NB4 (cell line): ENCODE data around the gene SLC5A2.

ENCODE experiments used
- MYC ChIP-seq: IDR thresholded peaks from 2 replicates; pipeline ENCODE4 v1.6.1; 2011; ENCODE audit warnings: low read depth, low read length
- POLR2A ChIP-seq: IDR thresholded peaks from 2 replicates; pipeline ENCODE4 v1.6.1; 2011; ENCODE audit warnings: mild to moderate bottlenecking; ENCODE audit not compliant: insufficient read length; ENCODE audit errors: extremely low read depth
- TF ChIP-seq, protein P1 (sequence below): IDR thresholded peaks from one replicate; pipeline ENCODE4 v1.5.1; 2012; ENCODE audit warnings: low read depth, low read length

DNA sequence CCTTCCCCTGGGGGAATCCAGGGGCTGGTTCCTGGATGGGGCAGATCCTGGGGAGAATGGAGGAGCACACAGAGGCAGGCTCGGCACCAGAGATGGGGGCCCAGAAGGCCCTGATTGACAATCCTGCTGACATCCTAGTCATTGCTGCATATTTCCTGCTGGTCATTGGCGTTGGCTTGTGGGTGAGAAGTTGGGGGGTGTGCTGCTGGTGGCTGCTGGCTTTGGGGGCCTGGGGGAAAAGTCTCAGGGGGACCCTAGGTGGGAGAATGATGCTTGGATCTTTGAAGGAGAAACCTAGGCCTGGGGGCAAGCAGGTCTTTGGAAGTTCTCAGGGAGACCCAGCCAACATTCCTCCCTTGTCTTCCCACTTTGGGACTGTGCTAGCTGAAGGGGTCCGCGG lies at the start of gene SLC5A2:
- no peak for TF ChIP-seq POLR2A
- TF ChIP-seq, protein P1, sequence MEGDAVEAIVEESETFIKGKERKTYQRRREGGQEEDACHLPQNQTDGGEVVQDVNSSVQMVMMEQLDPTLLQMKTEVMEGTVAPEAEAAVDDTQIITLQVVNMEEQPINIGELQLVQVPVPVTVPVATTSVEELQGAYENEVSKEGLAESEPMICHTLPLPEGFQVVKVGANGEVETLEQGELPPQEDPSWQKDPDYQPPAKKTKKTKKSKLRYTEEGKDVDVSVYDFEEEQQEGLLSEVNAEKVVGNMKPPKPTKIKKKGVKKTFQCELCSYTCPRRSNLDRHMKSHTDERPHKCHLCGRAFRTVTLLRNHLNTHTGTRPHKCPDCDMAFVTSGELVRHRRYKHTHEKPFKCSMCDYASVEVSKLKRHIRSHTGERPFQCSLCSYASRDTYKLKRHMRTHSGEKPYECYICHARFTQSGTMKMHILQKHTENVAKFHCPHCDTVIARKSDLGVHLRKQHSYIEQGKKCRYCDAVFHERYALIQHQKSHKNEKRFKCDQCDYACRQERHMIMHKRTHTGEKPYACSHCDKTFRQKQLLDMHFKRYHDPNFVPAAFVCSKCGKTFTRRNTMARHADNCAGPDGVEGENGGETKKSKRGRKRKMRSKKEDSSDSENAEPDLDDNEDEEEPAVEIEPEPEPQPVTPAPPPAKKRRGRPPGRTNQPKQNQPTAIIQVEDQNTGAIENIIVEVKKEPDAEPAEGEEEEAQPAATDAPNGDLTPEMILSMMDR = no peak
- TF ChIP-seq MYC = no peak
